ENCODE data around the gene FAM180B.

Gene FAM180B

GRCh38 chr11:47589118-47589517 lies 2.6 kb downstream of the FAM180B start:
- Histone ChIP-seq H3F3A (ENCODE audit: insufficient read depth) (no peaks in the 10 kb centered on the region), H3K4me3 (ENCODE audit: insufficient read depth, low read length, poor library complexity, severe bottlenecking) (no peak overlapping the region), H4K20me1 (ENCODE audit: low read depth, low read length) (no peaks in the 10 kb centered on the region), H3K9me2 (replicated peaks; ENCODE audit: insufficient read depth, low read length) (no peaks in the 10 kb centered on the region), H3K9ac (ENCODE audit: low read length) (no peak overlapping the region), H2AFZ (ENCODE audit: low read depth, low read length, severe bottlenecking) (no peak overlapping the region), H3K9me3 (ENCODE audit: insufficient read depth, low read length) (no peaks in the 10 kb centered on the region), H3K27me3 (ENCODE audit: low read length) (no peaks in the 10 kb centered on the region), H3K36me3 (ENCODE audit: low read length) (no peaks in the 10 kb centered on the region), H3K4me2 (ENCODE audit: low read depth, low read length, poor library complexity, severe bottlenecking) (no peak overlapping the region), H3K79me2 (ENCODE audit: insufficient read depth, low read length) (no peaks in the 10 kb centered on the region), H3K27ac (ENCODE audit: low read depth, low read length) (no peak overlapping the region)
- no peak for TF ChIP-seq CTCF (IDR thresholded peaks at IDR 0.05; ENCODE audit: insufficient read depth, low read length, poor library complexity, severe bottlenecking)
- TF ChIP-seq EZH2phosphoT487 (conservative IDR thresholded peaks at IDR 0.05; ENCODE audit: low read length): no peak

GRCh38 chr11:47589584-47589976 lies 3.1 kb downstream of the FAM180B start:
- TF ChIP-seq CTCF (IDR thresholded peaks at IDR 0.05; ENCODE audit: insufficient read depth, low read length, poor library complexity, severe bottlenecking) (no peak), EZH2phosphoT487 (conservative IDR thresholded peaks at IDR 0.05; ENCODE audit: low read length) (no peak)
- Histone ChIP-seq H3K9ac (ENCODE audit: low read length) (no peak overlapping the region), H3K27ac (ENCODE audit: low read depth, low read length) (no peak overlapping the region), H3K9me3 (ENCODE audit: insufficient read depth, low read length) (no peaks in the 10 kb centered on the region), H3K4me3 (ENCODE audit: insufficient read depth, low read length, poor library complexity, severe bottlenecking) (no peak overlapping the region), H2AFZ (ENCODE audit: low read depth, low read length, severe bottlenecking) (no peak overlapping the region), H3K9me2 (replicated peaks; ENCODE audit: insufficient read depth, low read length) (no peaks in the 10 kb centered on the region), H3K4me2 (ENCODE audit: low read depth, low read length, poor library complexity, severe bottlenecking) (no peak overlapping the region), H3F3A (ENCODE audit: insufficient read depth) (no peaks in the 10 kb centered on the region), H3K27me3 (ENCODE audit: low read length) (no peaks in the 10 kb centered on the region), H3K79me2 (ENCODE audit: insufficient read depth, low read length) (no peaks in the 10 kb centered on the region), H3K36me3 (ENCODE audit: low read length) (no peaks in the 10 kb centered on the region), H4K20me1 (ENCODE audit: low read depth, low read length) (no peaks in the 10 kb centered on the region)

GRCh38 chr11:47589977-47590861 lies 3.7 kb downstream of the FAM180B start:
- Histone ChIP-seq H4K20me1 (ENCODE audit: low read depth, low read length) (no peaks in the 10 kb centered on the region), H3K4me3 (ENCODE audit: insufficient read depth, low read length, poor library complexity, severe bottlenecking) (no peak overlapping the region), H3K9ac (ENCODE audit: low read length) (no peak overlapping the region), H3K36me3 (ENCODE audit: low read length) (no peaks in the 10 kb centered on the region), H3K27ac (ENCODE audit: low read depth, low read length) (no peak overlapping the region), H3K27me3 (ENCODE audit: low read length) (no peaks in the 10 kb centered on the region), H3K9me3 (ENCODE audit: insufficient read depth, low read length) (no peaks in the 10 kb centered on the region), H3K79me2 (ENCODE audit: insufficient read depth, low read length) (no peaks in the 10 kb centered on the region), H3K4me2 (ENCODE audit: low read depth, low read length, poor library complexity, severe bottlenecking) (no peak overlapping the region), H3F3A (ENCODE audit: insufficient read depth) (no peaks in the 10 kb centered on the region), H2AFZ (ENCODE audit: low read depth, low read length, severe bottlenecking) (no peak overlapping the region), H3K9me2 (replicated peaks; ENCODE audit: insufficient read depth, low read length) (no peaks in the 10 kb centered on the region)
- TF ChIP-seq EZH2phosphoT487 (conservative IDR thresholded peaks at IDR 0.05; ENCODE audit: low read length) (no peak), CTCF (IDR thresholded peaks at IDR 0.05; ENCODE audit: insufficient read depth, low read length, poor library complexity, severe bottlenecking) (no peak)
